ENCODE measurements around the gene NR2C2.

NR2C2 gene

DNA sequence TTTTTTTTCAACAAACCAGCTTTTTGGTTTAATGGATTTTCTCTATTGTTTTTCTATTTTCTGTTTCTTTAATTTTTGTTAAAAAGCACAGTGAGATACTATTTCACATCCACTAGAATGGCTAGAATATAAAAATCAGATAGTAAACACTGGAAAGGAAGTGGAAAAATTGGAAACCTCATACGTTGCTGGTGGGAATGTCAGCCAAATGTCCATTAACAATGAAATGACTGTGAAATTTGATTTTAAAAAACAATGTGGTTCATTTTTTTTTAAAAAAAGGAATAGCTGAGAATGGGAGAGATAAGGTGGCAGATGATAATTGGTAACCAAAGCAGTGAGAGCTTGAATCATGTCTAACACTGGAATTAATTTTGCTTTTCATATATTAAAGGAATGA, 19.9 kb downstream of the NR2C2 start:
- TF ChIP-seq, protein P1, sequence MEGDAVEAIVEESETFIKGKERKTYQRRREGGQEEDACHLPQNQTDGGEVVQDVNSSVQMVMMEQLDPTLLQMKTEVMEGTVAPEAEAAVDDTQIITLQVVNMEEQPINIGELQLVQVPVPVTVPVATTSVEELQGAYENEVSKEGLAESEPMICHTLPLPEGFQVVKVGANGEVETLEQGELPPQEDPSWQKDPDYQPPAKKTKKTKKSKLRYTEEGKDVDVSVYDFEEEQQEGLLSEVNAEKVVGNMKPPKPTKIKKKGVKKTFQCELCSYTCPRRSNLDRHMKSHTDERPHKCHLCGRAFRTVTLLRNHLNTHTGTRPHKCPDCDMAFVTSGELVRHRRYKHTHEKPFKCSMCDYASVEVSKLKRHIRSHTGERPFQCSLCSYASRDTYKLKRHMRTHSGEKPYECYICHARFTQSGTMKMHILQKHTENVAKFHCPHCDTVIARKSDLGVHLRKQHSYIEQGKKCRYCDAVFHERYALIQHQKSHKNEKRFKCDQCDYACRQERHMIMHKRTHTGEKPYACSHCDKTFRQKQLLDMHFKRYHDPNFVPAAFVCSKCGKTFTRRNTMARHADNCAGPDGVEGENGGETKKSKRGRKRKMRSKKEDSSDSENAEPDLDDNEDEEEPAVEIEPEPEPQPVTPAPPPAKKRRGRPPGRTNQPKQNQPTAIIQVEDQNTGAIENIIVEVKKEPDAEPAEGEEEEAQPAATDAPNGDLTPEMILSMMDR (IDR thresholded peaks at IDR 0.05; ENCODE audit: low read depth, low read length) = no peak

DNA sequence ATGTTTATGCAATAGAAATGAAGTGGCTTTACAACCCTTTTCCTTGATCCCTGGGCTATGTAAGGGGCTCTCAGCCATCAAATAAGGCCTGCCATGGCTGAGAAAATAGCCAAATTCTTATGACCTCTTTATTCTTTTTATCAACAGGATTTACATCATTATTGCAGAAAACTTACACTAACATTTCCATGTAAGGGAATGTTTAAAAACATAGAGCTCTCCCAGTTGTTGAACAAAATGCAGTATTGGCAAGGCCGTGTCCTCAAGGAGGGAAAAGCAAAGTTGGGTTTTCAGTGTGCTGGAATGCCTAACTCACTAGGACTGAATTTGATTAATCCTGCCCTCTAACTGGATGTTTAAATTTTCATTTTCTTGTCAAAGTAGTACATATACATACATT, 22.3 kb downstream of the NR2C2 start:
- H3K4me3 ChIP-seq (ENCODE audit: low read depth, low read length) = no peak overlapping the region
- TF ChIP-seq, protein P1 (IDR thresholded peaks at IDR 0.05; ENCODE audit: low read depth, low read length) = no peak

More for the DNA sequence above, 19.9 kb downstream of the NR2C2 start:
- no peak overlapping the region for H3K4me3 ChIP-seq (ENCODE audit: low read depth, low read length)

DNA sequence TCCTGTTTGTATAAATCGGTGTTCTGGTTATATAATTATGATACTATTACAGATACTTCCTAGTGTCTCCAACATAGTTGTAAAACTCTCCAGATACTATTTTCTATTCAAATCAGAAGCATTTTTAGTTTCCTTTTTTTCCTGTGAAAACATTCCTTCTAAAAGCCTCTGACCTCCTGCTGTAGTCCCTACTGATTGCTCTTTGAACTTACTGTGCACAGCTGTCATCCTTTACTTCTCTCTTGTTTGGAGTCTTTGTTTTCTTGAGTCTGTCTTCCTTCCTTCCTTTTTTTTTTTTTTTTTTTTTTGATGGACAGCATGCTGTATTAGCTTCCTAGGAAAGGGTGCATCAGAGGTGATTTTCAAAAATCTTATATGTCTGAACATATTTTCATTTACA, 28.9 kb downstream of the NR2C2 start:
- H3K4me3 ChIP-seq (ENCODE audit: low read depth, low read length) = no peak overlapping the region
- TF ChIP-seq, protein P1 (IDR thresholded peaks at IDR 0.05; ENCODE audit: low read depth, low read length) = no peak

DNA sequence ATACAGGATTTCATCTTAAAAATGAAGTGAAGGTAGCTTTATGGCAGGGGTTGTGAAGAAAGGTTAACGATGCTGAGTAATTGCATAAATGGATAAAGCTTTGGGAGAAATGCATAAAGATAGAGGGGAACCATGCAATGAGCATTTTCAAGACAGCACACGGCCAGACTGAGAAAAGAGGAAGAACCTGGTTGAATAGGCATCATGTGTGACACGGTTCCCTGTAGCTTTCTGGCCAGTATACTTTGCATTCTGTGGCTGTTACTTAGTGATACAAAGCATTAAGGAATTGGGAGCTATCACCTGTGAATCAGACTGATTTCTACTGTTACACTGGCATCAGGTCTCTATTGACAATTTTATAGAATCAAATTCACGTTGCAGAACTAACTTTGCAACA, 33.3 kb downstream of the NR2C2 start:
- TF ChIP-seq, protein P1 (IDR thresholded peaks at IDR 0.05; ENCODE audit: low read depth, low read length) = no peak
- no peak overlapping the region for H3K4me3 ChIP-seq (ENCODE audit: low read depth, low read length)

DNA sequence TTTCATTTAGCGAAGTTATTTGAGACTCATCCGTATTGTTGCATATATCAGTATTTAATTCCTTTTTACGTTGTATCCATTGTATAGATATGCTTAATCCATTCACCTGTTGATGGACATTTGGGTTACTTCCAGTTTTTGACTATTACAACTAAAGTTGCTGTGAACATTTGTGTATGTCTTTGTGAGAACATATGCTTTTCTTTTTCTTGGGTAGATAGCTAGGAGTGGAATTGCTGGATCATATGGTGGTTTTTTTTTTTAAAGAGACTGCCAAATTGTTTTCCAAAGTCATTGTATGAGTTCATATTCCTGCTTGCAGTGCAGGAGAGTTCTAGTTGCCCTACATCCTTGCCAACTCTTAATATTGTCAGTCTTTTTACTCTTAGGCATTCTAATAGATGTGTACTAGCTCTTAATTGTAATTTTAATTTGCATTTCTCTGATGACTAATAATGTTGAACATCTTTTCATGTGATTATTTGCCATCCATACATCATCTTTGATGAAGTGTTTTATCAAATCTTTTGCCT, 37.3 kb downstream of the NR2C2 start:
- no peak overlapping the region for H3K4me3 ChIP-seq (ENCODE audit: low read depth, low read length)
- TF ChIP-seq, protein P1 (IDR thresholded peaks at IDR 0.05; ENCODE audit: low read depth, low read length) = no peak

DNA sequence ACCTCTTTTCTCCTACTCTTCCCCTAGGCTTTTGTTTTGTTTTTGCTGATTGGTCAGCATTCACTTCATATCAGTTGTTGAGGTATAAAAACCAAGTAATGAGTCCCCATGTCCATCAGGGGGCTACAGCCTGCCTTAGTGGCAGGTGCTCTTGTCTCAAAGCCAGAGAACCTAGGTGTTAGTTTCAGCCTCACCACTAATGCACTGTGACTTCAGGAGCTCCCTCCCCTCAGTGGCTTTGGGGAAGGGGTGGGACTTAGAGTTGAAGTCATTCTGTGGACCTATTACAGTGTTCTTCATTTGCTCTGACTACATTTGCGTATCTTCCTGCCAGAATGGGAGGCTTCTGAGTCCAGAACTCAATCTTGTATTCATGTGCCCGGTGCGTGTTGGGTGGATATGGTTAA, 41.6 kb downstream of the NR2C2 start:
- TF ChIP-seq, protein P1 (IDR thresholded peaks at IDR 0.05; ENCODE audit: low read depth, low read length) = no peak
- H3K4me3 ChIP-seq (ENCODE audit: low read depth, low read length) = no peak overlapping the region

DNA sequence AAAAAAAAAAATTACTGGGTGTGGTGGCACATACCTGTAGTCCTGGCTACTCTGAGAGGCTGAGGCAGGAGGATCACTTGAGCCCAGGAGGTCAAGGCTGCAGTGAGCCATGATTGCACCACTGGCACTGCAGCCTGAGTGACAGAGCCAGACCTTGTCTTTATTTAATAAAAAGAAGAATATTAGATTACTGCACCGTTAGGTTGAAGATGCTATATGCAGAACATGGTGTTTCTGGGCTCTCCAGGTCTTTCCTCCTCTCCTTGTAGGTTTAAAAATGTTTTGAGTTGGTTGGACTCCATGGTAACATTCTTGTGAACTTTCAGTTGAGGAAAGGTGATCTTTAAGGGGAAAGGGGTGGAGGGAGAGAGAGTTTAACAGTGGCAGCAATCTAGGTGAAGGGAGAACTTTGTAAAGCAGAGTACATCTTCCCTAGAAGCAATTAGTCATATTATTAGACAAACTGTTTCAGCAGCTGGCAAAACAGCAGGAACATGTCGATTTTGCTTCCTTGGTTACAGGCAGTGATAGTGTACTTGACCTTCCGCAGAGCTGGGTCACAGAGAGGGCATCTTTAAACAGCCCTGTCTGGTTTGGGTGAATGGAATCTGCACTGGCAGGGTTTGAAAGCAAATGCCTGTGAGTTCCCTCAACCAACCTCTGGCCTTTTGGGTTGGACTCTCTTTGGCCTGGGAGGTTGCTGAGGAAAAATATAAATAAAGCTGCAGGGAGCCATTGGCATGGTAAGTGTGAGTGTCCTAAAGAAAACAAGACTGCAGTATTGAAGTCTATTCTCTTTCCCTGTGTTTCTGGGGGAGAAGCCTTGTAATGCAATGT, 42.8 kb downstream of the NR2C2 start:
- TF ChIP-seq, protein P1 (IDR thresholded peaks at IDR 0.05; ENCODE audit: low read depth, low read length) = no peak
- no peak overlapping the region for H3K4me3 ChIP-seq (ENCODE audit: low read depth, low read length)

All from WI38 (cell line).